ENCODE measurements around the gene ZNF670. TPM values are rescaled to one million over a fixed set of nuclear protein-coding genes. Genes with fewer than 3 reads are reported as not detected.

ZNF670 gene
- polyA plus RNA-seq, 1 of the 3 experiments (the other 2 are of a cell fraction): 0.84 TPM

DNA sequence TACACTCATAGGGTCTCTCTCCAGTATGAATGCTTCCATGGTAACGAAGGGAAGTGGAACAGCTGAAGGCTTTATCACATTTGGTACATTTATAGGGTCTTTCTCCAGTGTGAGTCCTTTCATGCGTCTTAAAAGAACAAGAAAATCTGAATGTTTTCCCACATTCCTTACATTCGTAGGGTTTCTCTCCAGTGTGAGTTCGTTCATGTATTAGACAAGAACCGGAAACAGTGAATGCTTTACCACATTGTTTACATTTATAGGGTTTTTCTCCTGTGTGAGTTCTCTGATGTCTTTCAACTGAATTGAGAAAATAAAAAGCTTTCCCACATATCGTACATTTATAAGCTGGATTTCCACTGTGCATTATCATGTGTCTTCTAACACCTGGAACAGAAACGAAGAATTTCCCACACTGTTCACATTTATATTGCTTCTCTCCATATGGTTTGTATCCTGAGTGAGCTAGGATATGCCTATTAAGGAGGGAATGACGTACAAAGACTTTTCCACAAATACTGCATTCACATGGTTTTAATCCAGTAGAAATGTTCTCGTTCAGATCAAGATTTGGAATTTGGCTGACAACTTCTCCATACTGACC is 22.2 kb upstream of the ZNF670 start:
- H3F3A ChIP-seq (replicated peaks; ENCODE audit: insufficient read depth): peaks cover 10% of the 10 kb centered on the region
- peaks cover 13% of the 10 kb centered on the region; the same call in 1 of the 2 replicates for H3K9me3 ChIP-seq
- no peak overlapping the region for H3K9ac ChIP-seq
- H2AFZ ChIP-seq (ENCODE audit: low read depth): no peak overlapping the region
- H3K9me2 ChIP-seq: no peaks in the 10 kb centered on the region
- TF ChIP-seq MEF2A (IDR thresholded peaks at IDR 0.05; ENCODE audit: borderline replicate concordance, low read depth) (no peak), ELF1 (IDR thresholded peaks at IDR 0.05) (no peak), JUND (IDR thresholded peaks at IDR 0.05) (no peak), EP300 (IDR thresholded peaks at IDR 0.05; ENCODE audit: borderline replicate concordance in 1 of 2, low read depth in 1 of 2, low read length in 1 of 2) (no peak), MXI1 (IDR thresholded peaks at IDR 0.05; ENCODE audit: low read depth, low read length) (no peak), YY1 (IDR thresholded peaks at IDR 0.05; ENCODE audit: low read depth) (no peak)
- TF ChIP-seq, protein P1, sequence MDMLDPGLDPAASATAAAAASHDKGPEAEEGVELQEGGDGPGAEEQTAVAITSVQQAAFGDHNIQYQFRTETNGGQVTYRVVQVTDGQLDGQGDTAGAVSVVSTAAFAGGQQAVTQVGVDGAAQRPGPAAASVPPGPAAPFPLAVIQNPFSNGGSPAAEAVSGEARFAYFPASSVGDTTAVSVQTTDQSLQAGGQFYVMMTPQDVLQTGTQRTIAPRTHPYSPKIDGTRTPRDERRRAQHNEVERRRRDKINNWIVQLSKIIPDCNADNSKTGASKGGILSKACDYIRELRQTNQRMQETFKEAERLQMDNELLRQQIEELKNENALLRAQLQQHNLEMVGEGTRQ (IDR thresholded peaks at IDR 0.05; ENCODE audit: borderline replicate concordance, low read depth, low read length): no peak
- no peaks in the 10 kb centered on the region for H4K20me1 ChIP-seq (ENCODE audit: insufficient read depth)
- 94% methylated on average over 9 of the region's 9 CpGs for WGBS (ENCODE audit: low lambda C conversion rate)
- H3K4me2 ChIP-seq: no peak overlapping the region
- POLR2A ChIA-PET: no interaction called here
- H3K36me3 ChIP-seq (replicated peaks in 1 of 2; ENCODE audit: control insufficient read depth in 1 of 2, insufficient read depth in 2 of 2, low read length in 1 of 2): peaks cover 45 to 66% of the 10 kb centered on the region in 2 experiments
- DNase-seq: no peak
- CTCF ChIA-PET: no interaction called here
- no peak overlapping the region for H3K4me3 ChIP-seq (ENCODE audit: low read depth in 2 of 2, low read length in 1 of 2)
- peaks cover 5 to 8% of the 10 kb centered on the region in 2 experiments; a peak in 3 of 4 replicates for H3K4me1 ChIP-seq (ENCODE audit: control insufficient read depth in 1 of 2, insufficient read depth in 2 of 2, low read depth in 1 of 2, low read length in 1 of 2)
- H3K27ac ChIP-seq (ENCODE audit: low read depth in 2 of 2, low read length in 1 of 2): no peak overlapping the region
- no peaks in the 10 kb centered on the region for H3K27me3 ChIP-seq (ENCODE audit: insufficient read depth)
- H3K79me2 ChIP-seq (ENCODE audit: insufficient read depth): peaks cover 49% of the 10 kb centered on the region

DNA sequence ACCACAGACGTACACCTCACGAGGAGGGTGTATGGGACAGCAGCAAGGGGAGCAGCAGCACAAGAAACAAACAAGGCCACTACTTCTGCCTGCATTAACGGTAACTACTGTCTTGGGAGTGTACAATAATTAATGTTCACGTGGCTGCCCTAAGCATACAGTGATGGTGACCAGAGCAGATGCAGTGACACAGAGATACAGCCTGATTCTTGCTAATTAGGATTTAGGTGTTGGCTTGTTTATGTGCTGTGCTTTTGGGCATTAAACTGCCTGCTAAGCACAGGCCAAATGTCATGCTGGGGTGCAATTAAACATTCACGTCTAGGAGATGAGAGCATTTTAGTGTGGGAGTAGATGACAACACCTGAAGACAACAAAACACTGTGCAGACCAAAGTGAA is 18.3 kb upstream of the ZNF670 start:
- peaks cover 37 to 54% of the 10 kb centered on the region in 2 experiments for H3K36me3 ChIP-seq (replicated peaks in 1 of 2; ENCODE audit: control insufficient read depth in 1 of 2, insufficient read depth in 2 of 2, low read length in 1 of 2)

DNA sequence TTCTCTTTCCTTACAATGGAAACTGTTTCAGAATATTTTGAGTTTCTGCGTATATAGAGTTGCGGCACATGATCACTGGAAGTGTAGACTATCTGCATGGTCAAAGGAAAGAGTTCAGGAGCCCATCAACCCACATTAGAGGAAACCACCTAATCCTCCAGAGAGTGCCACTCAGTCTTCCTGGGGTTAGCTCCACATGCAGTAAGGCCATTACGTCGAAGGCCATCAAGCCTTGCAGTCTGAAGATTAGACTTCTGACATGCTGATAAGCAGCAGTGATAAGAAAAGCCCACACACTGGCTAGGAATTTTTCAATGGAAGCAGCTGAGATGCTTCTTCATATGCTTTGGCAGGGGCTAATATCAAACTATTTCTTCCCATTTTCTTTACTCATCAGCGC is 17.9 kb upstream of the ZNF670 start:
- H3K9ac ChIP-seq: no peak overlapping the region
- DNase-seq: no peak
- no peak overlapping the region for H3K4me2 ChIP-seq
- H3K4me1 ChIP-seq (ENCODE audit: control insufficient read depth in 1 of 2, insufficient read depth in 2 of 2, low read depth in 1 of 2, low read length in 1 of 2): no peaks in the 10 kb centered on the region
- H3K9me3 ChIP-seq: 0 out of 2 replicates have a peak, but pooled peaks cover 7% of the 10 kb centered on the region
- H3K27me3 ChIP-seq (ENCODE audit: insufficient read depth): no peaks in the 10 kb centered on the region
- H3K9me2 ChIP-seq: no peaks in the 10 kb centered on the region
- H3K79me2 ChIP-seq (ENCODE audit: insufficient read depth): peaks cover 23% of the 10 kb centered on the region; the same call in 1 of the 2 replicates
- no peak overlapping the region for H3K4me3 ChIP-seq (ENCODE audit: low read depth in 2 of 2, low read length in 1 of 2)
- TF ChIP-seq CHD2 (IDR thresholded peaks at IDR 0.05; ENCODE audit: low read length, partially characterized antibody): no peak
- TF ChIP-seq FOXJ3 (CRISPR knock-in tag; IDR thresholded peaks at IDR 0.05): no peak
- TF ChIP-seq TEAD4 (IDR thresholded peaks at IDR 0.05; ENCODE audit: borderline replicate concordance, insufficient read depth): no peak
- H3F3A ChIP-seq (replicated peaks; ENCODE audit: insufficient read depth): peaks cover 5% of the 10 kb centered on the region
- H4K20me1 ChIP-seq (ENCODE audit: insufficient read depth): no peaks in the 10 kb centered on the region
- POLR2A ChIA-PET: no interaction called here
- H2AFZ ChIP-seq (ENCODE audit: low read depth): no peak overlapping the region
- WGBS (ENCODE audit: low lambda C conversion rate): 96% methylated on average over 5 of the region's 5 CpGs
- CTCF ChIA-PET: no interaction called here
- peaks cover 32 to 50% of the 10 kb centered on the region in 2 experiments for H3K36me3 ChIP-seq (replicated peaks in 1 of 2; ENCODE audit: control insufficient read depth in 1 of 2, insufficient read depth in 2 of 2, low read length in 1 of 2)
- no peak overlapping the region for H3K27ac ChIP-seq (ENCODE audit: low read depth in 2 of 2, low read length in 1 of 2)

More for the DNA sequence above, 18.3 kb upstream of the ZNF670 start:
- Histone ChIP-seq H3K4me2 (no peak overlapping the region), H3K9me2 (no peaks in the 10 kb centered on the region), H2AFZ (ENCODE audit: low read depth) (no peak overlapping the region), H3K4me3 (ENCODE audit: low read depth in 2 of 2, low read length in 1 of 2) (no peak overlapping the region), H3K27ac (ENCODE audit: low read depth in 2 of 2, low read length in 1 of 2) (no peak overlapping the region), H3K27me3 (ENCODE audit: insufficient read depth) (no peaks in the 10 kb centered on the region), H4K20me1 (ENCODE audit: insufficient read depth) (no peaks in the 10 kb centered on the region), H3K79me2 (ENCODE audit: insufficient read depth) (peaks cover 28% of the 10 kb centered on the region), H3K9me3 (0 out of 2 replicates have a peak, but pooled peaks cover 7% of the 10 kb centered on the region), H3K9ac (no peak overlapping the region), H3F3A (replicated peaks; ENCODE audit: insufficient read depth) (peaks cover 5% of the 10 kb centered on the region), H3K4me1 (ENCODE audit: control insufficient read depth in 1 of 2, insufficient read depth in 2 of 2, low read depth in 1 of 2, low read length in 1 of 2) (no peaks in the 10 kb centered on the region)
- no peak for DNase-seq
- 87% methylated on average over 5 of the region's 5 CpGs for WGBS (ENCODE audit: low lambda C conversion rate)
- TF ChIP-seq CHD2 (IDR thresholded peaks at IDR 0.05; ENCODE audit: low read length, partially characterized antibody): no peak
- no peak for TF ChIP-seq FOXM1 (IDR thresholded peaks at IDR 0.05; ENCODE audit: low read depth)
- no peak for TF ChIP-seq GATA2 (CRISPR knock-in tag; IDR thresholded peaks at IDR 0.05)
- TF ChIP-seq NRF1 (IDR thresholded peaks at IDR 0.05; ENCODE audit: low read depth, low read length): no peak
- TF ChIP-seq, protein P2, sequence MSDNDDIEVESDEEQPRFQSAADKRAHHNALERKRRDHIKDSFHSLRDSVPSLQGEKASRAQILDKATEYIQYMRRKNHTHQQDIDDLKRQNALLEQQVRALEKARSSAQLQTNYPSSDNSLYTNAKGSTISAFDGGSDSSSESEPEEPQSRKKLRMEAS (IDR thresholded peaks at IDR 0.05; ENCODE audit: low read depth): no peak
- no peak for TF ChIP-seq RXRA (IDR thresholded peaks at IDR 0.05; ENCODE audit: borderline replicate concordance, low read depth)
- no peak for TF ChIP-seq EP300 (IDR thresholded peaks at IDR 0.05; ENCODE audit: borderline replicate concordance in 1 of 2, low read depth in 1 of 2, low read length in 1 of 2)
- TF ChIP-seq GABPA (IDR thresholded peaks at IDR 0.05; ENCODE audit: low read depth): no peak
- CTCF ChIA-PET: no interaction called here
- POLR2A ChIA-PET: no interaction called here

Data from SK-N-SH (cell line).